H1 (cell line): ENCODE data around the gene DHX57.

Experiments used
- EZH2 ChIP-seq: fragments of 200-600 bp; sonication (generic); IDR thresholded peaks from 2 replicates; pipeline ENCODE4 v1.7.1; 2012; ENCODE audit warnings: low read depth, mild to moderate bottlenecking, moderate library complexity, low read length, inconsistent platforms; ENCODE audit not compliant: severe bottlenecking
- SRF ChIP-seq: IDR thresholded peaks from 2 replicates; pipeline ENCODE4 v1.6.1; 2011; ENCODE audit warnings: mild to moderate bottlenecking, low read depth, low read length, moderate library complexity

GRCh38 chr2:38789691-38790090 is 86.0 kb downstream of the DHX57 start:
- TF ChIP-seq SRF (no peak), EZH2 (no peak)
